H1 (cell line): ENCODE measurements around the gene SULF2. TPM values are rescaled to one million over a fixed set of nuclear protein-coding genes. Genes with fewer than 3 reads are reported as not detected.

Experiments
- CTCF ChIA-PET: fragments of 300-600 bp; sonication (Branson Sonifier 250); formaldehyde crosslinking; loops from one replicate; lab custom pipeline; 2021; ENCODE audit not compliant: partially characterized antibody; lab: Charles Lee
- POLR2A ChIA-PET: fragments of 300-600 bp; sonication (Branson Sonifier 250); formaldehyde crosslinking; loops from one replicate; lab custom pipeline; 2021; ENCODE audit warnings: inconsistent platforms; ENCODE audit not compliant: partially characterized antibody; lab: Charles Lee
- DNase-seq, 2 experiments: peaks; one replicate each; pipeline versions ENCODE4 v3.0.0 to v3.0.0-alpha.2; 2010 to 2022; ENCODE audit warnings: low spot score in 2 of 2, low read depth in 1 of 2, mixed read lengths in 1 of 2
- FAIRE-seq: peaks from 2 replicates; lab custom pipeline; 2011; peaks lifted over from hg19 to GRCh38; lab: Jason Lieb, UNC
- H2AFZ ChIP-seq: 2 replicates; pipeline ENCODE4 v1.8.1; 2012; ENCODE audit warnings: low read length, inconsistent platforms
- H2AK5ac ChIP-seq: 2 replicates; pipeline ENCODE4 v1.6.1; 2013; ENCODE audit warnings: low read depth, low read length
- H2BK120ac ChIP-seq: replicated peaks from 2 replicates; pipeline ENCODE3; 2013; ENCODE audit warnings: low read depth, low read length, inconsistent platforms
- H2BK12ac ChIP-seq: 2 replicates; pipeline ENCODE4 v1.6.1; 2013; ENCODE audit warnings: low read depth, low read length
- H2BK15ac ChIP-seq: 2 replicates; pipeline ENCODE4 v1.6.1; 2013; ENCODE audit warnings: low read length
- H2BK20ac ChIP-seq: 2 replicates; pipeline ENCODE4 v1.6.1; 2013; ENCODE audit warnings: low read length
- H2BK5ac ChIP-seq: 2 replicates; pipeline ENCODE4 v1.6.1; 2013; ENCODE audit warnings: low read depth, low read length
- H3K14ac ChIP-seq: 2 replicates; pipeline ENCODE4 v1.6.1; 2013; ENCODE audit warnings: inconsistent platforms; ENCODE audit not compliant: insufficient read length
- H3K18ac ChIP-seq: 2 replicates; pipeline ENCODE4 v1.6.1; 2013; ENCODE audit warnings: low read length; ENCODE audit errors: extremely low read depth
- H3K23ac ChIP-seq: 2 replicates; pipeline ENCODE4 v1.6.1; 2013; ENCODE audit warnings: inconsistent platforms; ENCODE audit not compliant: insufficient read length
- H3K23me2 ChIP-seq: 2 replicates; pipeline ENCODE4 v1.6.1; 2013; ENCODE audit warnings: low read depth, low read length
- H3K27ac ChIP-seq: 2 replicates; pipeline ENCODE4 v1.6.1; 2011; ENCODE audit warnings: low read depth, low read length, inconsistent platforms
- H3K27me3 ChIP-seq, 4 experiments: replicated peaks in 1 of 4; 1 replicate in 1 of 4; 2 replicates in 3 of 4; pipeline versions ENCODE4 v1.6.1 to v1.8.1; 2011 to 2013; ENCODE audit warnings: low read length in 3 of 4, mild to moderate bottlenecking in 3 of 4, inconsistent platforms in 2 of 4, mixed read lengths in 2 of 4, moderate library complexity in 1 of 4; ENCODE audit not compliant: control insufficient read depth in 3 of 4, insufficient read depth in 3 of 4; ENCODE audit errors: extremely low read depth in 1 of 4
- H3K36me3 ChIP-seq, 4 experiments: 2 replicates each; pipeline versions ENCODE4 v1.6.1 to v1.8.1; 2011 to 2013; ENCODE audit warnings: mild to moderate bottlenecking in 4 of 4, low read length in 3 of 4, moderate library complexity in 2 of 4, control low read depth in 1 of 4, inconsistent platforms in 1 of 4; ENCODE audit not compliant: insufficient read depth in 4 of 4, control insufficient read depth in 2 of 4
- H3K4ac ChIP-seq: replicated peaks from 2 replicates; pipeline ENCODE3; 2013; ENCODE audit warnings: low read length, low read depth, mixed read lengths, inconsistent platforms; ENCODE audit not compliant: insufficient read length
- H3K4me1 ChIP-seq, 4 experiments: replicated peaks in 1 of 4; 1 replicate in 1 of 4; 2 replicates in 3 of 4; pipeline versions ENCODE4 v1.6.1 to v1.8.1; 2011 to 2013; ENCODE audit warnings: low read length in 3 of 4, inconsistent platforms in 2 of 4, mixed read lengths in 1 of 4; ENCODE audit not compliant: insufficient read depth in 4 of 4, control insufficient read depth in 3 of 4
- H3K4me2 ChIP-seq, 2 experiments: 2 replicates each; pipeline versions ENCODE4 v1.6.1 to v1.8.1; 2011 to 2013; ENCODE audit warnings: low read depth in 2 of 2, low read length in 2 of 2, control low read depth in 1 of 2, inconsistent platforms in 1 of 2, mild to moderate bottlenecking in 1 of 2; ENCODE audit not compliant: insufficient read depth in 1 of 2
- H3K4me3 ChIP-seq, 4 experiments: fragments of 200-600, 300-600 bp in 1 of 4; sonication (generic), shearing (Covaris generic), sonication (Bioruptor Twin) in 1 of 4; 2 replicates each; pipeline versions ENCODE4 v1.5.1 to v1.8.1; 2011 to 2016; ENCODE audit warnings: low read length in 4 of 4, low read depth in 3 of 4, control low read depth in 2 of 4, inconsistent platforms in 2 of 4, mild to moderate bottlenecking in 2 of 4, mixed read lengths in 1 of 4, moderate library complexity in 1 of 4; ENCODE audit not compliant: insufficient read depth in 2 of 4; ENCODE audit errors: extremely low read depth in 1 of 4
- H3K56ac ChIP-seq: replicated peaks from 2 replicates; pipeline ENCODE3; 2013; ENCODE audit warnings: low read depth, mild to moderate bottlenecking, mixed read lengths, low read length, inconsistent platforms; ENCODE audit not compliant: insufficient read length
- H3K79me1 ChIP-seq: 2 replicates; pipeline ENCODE4 v1.6.1; 2013; ENCODE audit warnings: low read depth, low read length, control low read depth
- H3K79me2 ChIP-seq, 2 experiments: 2 replicates each; pipeline versions ENCODE4 v1.6.1 to v1.8.1; 2012 to 2013; ENCODE audit warnings: low read length in 2 of 2, mild to moderate bottlenecking in 2 of 2, inconsistent platforms in 1 of 2; ENCODE audit not compliant: insufficient read depth in 2 of 2, control insufficient read depth in 1 of 2
- H3K9ac ChIP-seq, 4 experiments: replicated peaks in 1 of 4; 1 replicate in 1 of 4; 2 replicates in 3 of 4; pipeline versions ENCODE4 v1.6.1 to v1.8.1; 2011 to 2013; ENCODE audit warnings: low read depth in 3 of 4, low read length in 3 of 4, control low read depth in 2 of 4, mild to moderate bottlenecking in 2 of 4, moderate library complexity in 2 of 4, inconsistent platforms in 1 of 4; ENCODE audit errors: extremely low read depth in 1 of 4
- H3K9me3 ChIP-seq, 2 experiments: 2 replicates each; pipeline versions ENCODE4 v1.6.1 to v1.8.1; 2012 to 2013; ENCODE audit warnings: mild to moderate bottlenecking in 2 of 2, moderate library complexity in 2 of 2, control low read depth in 1 of 2, inconsistent platforms in 1 of 2, low read depth in 1 of 2, low read length in 1 of 2, mixed read lengths in 1 of 2; ENCODE audit not compliant: insufficient read depth in 2 of 2
- H4K20me1 ChIP-seq, 2 experiments: replicated peaks in 1 of 2; 2 replicates each; pipeline versions ENCODE3 to v1.8.1; 2011 to 2013; ENCODE audit warnings: inconsistent platforms in 2 of 2, low read length in 2 of 2, mild to moderate bottlenecking in 1 of 2; ENCODE audit not compliant: insufficient read depth in 2 of 2, control insufficient read depth in 1 of 2
- H4K5ac ChIP-seq: 2 replicates; pipeline ENCODE4 v1.6.1; 2013; ENCODE audit warnings: low read length, low read depth, mixed read lengths, inconsistent platforms; ENCODE audit not compliant: insufficient read length
- H4K8ac ChIP-seq: 2 replicates; pipeline ENCODE4 v1.8.0; 2013; ENCODE audit warnings: mild to moderate bottlenecking, moderate library complexity, low read length, inconsistent platforms; ENCODE audit not compliant: insufficient read depth; ENCODE audit errors: extremely low read depth
- H4K91ac ChIP-seq: replicated peaks from 2 replicates; pipeline ENCODE3; 2013; ENCODE audit warnings: low read length, mixed read lengths, inconsistent platforms; ENCODE audit not compliant: insufficient read length
- ATF3 ChIP-seq: IDR thresholded peaks from 2 replicates; pipeline ENCODE4 v1.6.1; 2011; ENCODE audit warnings: low read depth, mild to moderate bottlenecking, low read length; ENCODE audit not compliant: insufficient read depth
- CEBPB ChIP-seq: IDR thresholded peaks from 2 replicates; pipeline ENCODE4 v1.6.1; 2012; ENCODE audit warnings: low read depth, low read length
- CTBP2 ChIP-seq: IDR thresholded peaks from 2 replicates; pipeline ENCODE4 v1.7.0; 2011; ENCODE audit warnings: borderline replicate concordance, mild to moderate bottlenecking, moderate library complexity, mixed read lengths, low read length; ENCODE audit not compliant: insufficient read depth, insufficient read length
- FOSL1 ChIP-seq: IDR thresholded peaks from 2 replicates; pipeline ENCODE4 v1.6.1; 2011; ENCODE audit warnings: mild to moderate bottlenecking, low read depth, low read length, moderate library complexity; ENCODE audit not compliant: insufficient read depth
- PHF8 ChIP-seq: fragments of 200-600 bp; sonication (generic); conservative IDR thresholded peaks from 2 replicates; pipeline ENCODE4 v1.7.1; 2012; ENCODE audit warnings: low read depth, mild to moderate bottlenecking, inconsistent platforms, low read length, moderate library complexity
- POLR2A ChIP-seq, 2 experiments: IDR thresholded peaks; 1 replicate in 1 of 2; 2 replicates in 1 of 2; pipeline ENCODE4 v1.6.1; 2011; ENCODE audit warnings: low read depth in 2 of 2, low read length in 2 of 2, mild to moderate bottlenecking in 2 of 2; ENCODE audit errors: control extremely low read depth in 1 of 2
- POU5F1 ChIP-seq: IDR thresholded peaks from 2 replicates; pipeline ENCODE4 v1.6.1; 2011; ENCODE audit warnings: low read depth, mild to moderate bottlenecking, low read length, moderate library complexity
- RAD21 ChIP-seq, 2 experiments: IDR thresholded peaks in 1 of 2; conservative IDR thresholded peaks in 1 of 2; 2 replicates each; pipeline ENCODE4 v1.6.1; 2011; ENCODE audit warnings: low read depth in 2 of 2, low read length in 2 of 2, improper control_type of control experiment in 1 of 2, inconsistent platforms in 1 of 2, mild to moderate bottlenecking in 1 of 2, moderate library complexity in 1 of 2
- SP4 ChIP-seq: IDR thresholded peaks from 2 replicates; pipeline ENCODE4 v1.6.1; 2012; ENCODE audit warnings: low read length, inconsistent platforms
- polyA plus RNA-seq, 7 experiments: library from polyadenylated mRNA; depleted of rRNA in 3 of 7; stranded (reverse) in 5 of 7; unstranded in 2 of 7; fragments of >200 nt in 5 of 7; fragments of 200-250 nt in 2 of 7; gene quantifications; 1 replicate in 5 of 7; 2 replicates in 1 of 7; 4 replicates in 1 of 7; pipeline versions ENCODE4 v1.2.1 to v1.2.3, GENCODE V29; 2011 to 2013; ENCODE audit warnings: missing spikeins in 2 of 7, mixed read lengths in 2 of 7
- total RNA-seq: library from RNA; stranded (reverse); fragmentation: NEBNext Ultra II Directional; extraction: Animal tissue kit (Norgen Biotek cat#: 25700); gene quantifications from 2 replicates; pipeline ENCODE4 v1.2.1, GENCODE V29; 2021

SULF2 gene
- total and polyA plus RNA-seq, 2 of the 8 experiments (the other 6 are each of a cell fraction or from before 2014, with no cell fraction given), result 15.7 to 28.2 TPM

- no peak for DNase-seq
- Histone ChIP-seq H2AK5ac (no peak overlapping the region), H3K56ac (no peak overlapping the region), H3K4me2 (no peak overlapping the region), H3K23me2 (no peaks in the 10 kb centered on the region), H2BK20ac (no peak overlapping the region), H4K5ac (no peak overlapping the region), H3K9me3 (peaks cover 44 to 46% of the 10 kb centered on the region in 2 experiments), H2BK120ac (no peak overlapping the region), H3K36me3 (peaks cover 0 to 9% (median 4%) of the 10 kb centered on the region in 4 experiments; a peak in 3 of 8 replicates), H3K18ac (no peak overlapping the region), H2BK15ac (no peak overlapping the region), H3K9ac (no peak overlapping the region), H2AFZ (no peak overlapping the region), H3K79me2 (no peaks in the 10 kb centered on the region), H2BK5ac (no peak overlapping the region), H4K8ac (no peak overlapping the region), H3K4ac (no peak overlapping the region), H4K20me1 (no peaks in the 10 kb centered on the region), H3K79me1 (no peaks in the 10 kb centered on the region), H3K27me3 (no peaks in the 10 kb centered on the region), H3K14ac (no peak overlapping the region), H2BK12ac (no peak overlapping the region), H3K4me3 (no peak overlapping the region), H3K23ac (no peak overlapping the region), H3K27ac (no peak overlapping the region), H4K91ac (no peak overlapping the region), H3K4me1 (peaks cover 0 to 8% (median 5%) of the 10 kb centered on the region in 4 experiments; a peak in 4 of 7 replicates)
- CTCF ChIA-PET, result interaction anchor here (0.6 to 2.2 kb wide), 8 partner anchors 13 to 929 kb away, joined by 3 to 7 read pairs (median 3); no protein-coding TSS in a partner anchor
- FAIRE-seq, result no peak
- POLR2A ChIA-PET, result no interaction called here
- TF ChIP-seq POU5F1 (no peak), POLR2A (IDR thresholded peaks at IDR 0.05; ENCODE audit: control extremely low read depth in 1 of 2, low read depth in 2 of 2, low read length in 2 of 2) (no peak), CTBP2 (no peak), RAD21 (IDR thresholded peaks at IDR 0.05 in 1 of 2, conservative IDR thresholded peaks at IDR 0.05 in 1 of 2; ENCODE audit: low read depth in 2 of 2, low read length in 2 of 2) (no peak), FOSL1 (no peak), ATF3 (no peak), SP4 (no peak), CEBPB (no peak), PHF8 (no peak)
Observed at GRCh38 chr20:47691625-47692024, 93.7 kb downstream of the SULF2 start.
